HG03095 (cell line): ENCODE measurements around the gene BCOR.

Experiments used
- ATAC-seq: cut with Tn5 transposase; IDR thresholded peaks from one replicate; pipeline ENCODE4 v1.9.1; 2021; ENCODE audit warnings: moderate library complexity; ENCODE audit not compliant: unreplicated experiment

The BCOR gene

GRCh38 chrX:40099055-40099958, 1.5 kb upstream of the BCOR start:
- peak; percentile 38 for ATAC-seq

- ATAC-seq, result no peak
Observed at GRCh38 chrX:40098264-40099054, 701 bp upstream of the BCOR start.

DNA sequence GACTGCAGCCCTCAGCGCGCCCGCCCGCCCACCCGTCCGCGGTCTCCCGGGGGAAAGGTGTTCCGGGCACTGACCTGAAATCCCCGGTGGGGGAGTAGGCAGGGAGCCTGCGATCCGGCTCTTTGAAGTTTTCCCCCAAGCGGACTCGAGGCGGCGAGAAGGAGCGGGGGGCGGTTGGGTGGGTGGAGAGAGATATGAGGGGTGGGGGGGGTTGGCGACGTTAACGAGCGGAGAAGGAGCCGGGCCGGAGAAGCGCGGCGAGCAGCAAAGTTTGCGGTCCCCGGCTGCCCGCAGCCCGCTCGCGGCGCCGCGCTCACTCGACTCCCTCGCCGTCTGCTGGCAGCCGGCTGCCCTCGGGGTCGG, 636 bp downstream of the BCOR start:
- ATAC-seq, result no peak

DNA sequence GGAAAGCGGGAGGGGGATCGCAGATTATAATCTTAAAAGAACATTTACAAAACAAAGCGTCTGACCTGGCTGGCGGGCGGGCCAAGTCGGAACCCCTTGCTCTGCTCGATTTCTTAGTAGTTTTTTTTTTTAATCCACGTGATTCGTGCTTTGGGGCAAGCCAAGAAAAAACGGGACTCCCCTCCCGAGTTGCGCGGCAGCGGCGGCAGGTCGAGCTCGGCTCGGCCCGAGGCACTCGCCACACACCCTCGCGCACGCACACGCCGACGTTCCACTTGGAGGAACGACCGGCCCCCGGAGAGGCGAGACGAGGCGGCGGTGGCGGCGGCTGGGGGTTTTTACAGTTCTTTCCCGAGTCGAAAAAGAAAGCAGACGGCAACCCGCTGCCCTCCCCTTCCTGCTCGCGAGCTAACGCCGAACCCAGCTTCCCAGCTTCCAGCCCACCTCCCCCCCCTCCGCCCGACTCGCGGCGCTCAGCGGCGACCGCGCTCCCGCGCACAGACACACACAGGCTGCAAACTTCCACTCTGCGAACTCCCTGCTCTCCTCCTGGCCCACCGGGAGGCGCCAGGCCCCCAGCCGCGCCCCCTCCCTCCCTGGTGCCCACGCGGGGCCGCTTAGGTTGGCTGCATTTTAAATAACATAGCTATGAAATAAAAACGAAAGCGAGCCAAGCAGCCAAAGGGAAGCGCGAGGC, 1.2 kb downstream of the BCOR start:
- ATAC-seq, result no peak

DNA sequence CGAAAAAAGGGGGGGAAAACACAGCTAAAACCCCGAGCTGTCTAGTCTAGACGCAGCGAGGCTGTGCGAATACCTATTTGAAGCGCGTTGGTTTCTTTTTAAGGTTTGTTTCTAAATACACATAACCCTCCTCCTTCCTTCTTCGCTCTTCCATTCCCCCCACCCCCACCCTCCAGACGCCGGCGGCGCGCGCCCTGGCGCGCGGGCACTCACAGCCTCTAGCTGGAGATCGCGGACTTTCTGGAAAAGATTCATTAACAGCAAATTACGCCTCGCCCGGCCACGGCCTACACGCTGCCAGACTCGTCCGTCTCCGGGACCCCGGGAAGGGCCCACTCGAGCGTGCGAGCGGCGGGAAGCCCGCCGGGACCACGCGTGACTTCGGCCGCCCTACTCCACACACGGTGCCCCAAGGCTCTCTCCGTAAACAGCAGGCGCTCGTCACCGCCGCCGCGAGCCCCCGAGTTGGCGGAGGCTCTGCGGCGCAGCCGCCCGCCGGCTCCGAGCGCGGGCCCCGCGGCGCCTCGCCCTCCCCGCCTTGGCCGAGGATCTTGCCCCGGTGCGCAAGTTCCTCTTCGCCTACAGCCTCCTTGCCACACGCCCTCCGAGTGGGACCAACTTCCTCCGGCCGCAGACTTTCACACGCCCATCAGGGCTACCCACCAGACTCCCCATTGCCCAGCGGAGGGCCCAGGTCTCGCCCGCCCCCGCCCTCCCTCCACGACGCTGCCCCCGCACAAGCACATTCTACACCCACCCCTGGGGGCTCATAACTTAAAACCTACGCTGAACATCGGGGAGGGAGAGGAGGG, 2.0 kb downstream of the BCOR start:
- no peak for ATAC-seq

GRCh38 chrX:40094900-40095582, 2.7 kb downstream of the BCOR start:
- no peak for ATAC-seq

DNA sequence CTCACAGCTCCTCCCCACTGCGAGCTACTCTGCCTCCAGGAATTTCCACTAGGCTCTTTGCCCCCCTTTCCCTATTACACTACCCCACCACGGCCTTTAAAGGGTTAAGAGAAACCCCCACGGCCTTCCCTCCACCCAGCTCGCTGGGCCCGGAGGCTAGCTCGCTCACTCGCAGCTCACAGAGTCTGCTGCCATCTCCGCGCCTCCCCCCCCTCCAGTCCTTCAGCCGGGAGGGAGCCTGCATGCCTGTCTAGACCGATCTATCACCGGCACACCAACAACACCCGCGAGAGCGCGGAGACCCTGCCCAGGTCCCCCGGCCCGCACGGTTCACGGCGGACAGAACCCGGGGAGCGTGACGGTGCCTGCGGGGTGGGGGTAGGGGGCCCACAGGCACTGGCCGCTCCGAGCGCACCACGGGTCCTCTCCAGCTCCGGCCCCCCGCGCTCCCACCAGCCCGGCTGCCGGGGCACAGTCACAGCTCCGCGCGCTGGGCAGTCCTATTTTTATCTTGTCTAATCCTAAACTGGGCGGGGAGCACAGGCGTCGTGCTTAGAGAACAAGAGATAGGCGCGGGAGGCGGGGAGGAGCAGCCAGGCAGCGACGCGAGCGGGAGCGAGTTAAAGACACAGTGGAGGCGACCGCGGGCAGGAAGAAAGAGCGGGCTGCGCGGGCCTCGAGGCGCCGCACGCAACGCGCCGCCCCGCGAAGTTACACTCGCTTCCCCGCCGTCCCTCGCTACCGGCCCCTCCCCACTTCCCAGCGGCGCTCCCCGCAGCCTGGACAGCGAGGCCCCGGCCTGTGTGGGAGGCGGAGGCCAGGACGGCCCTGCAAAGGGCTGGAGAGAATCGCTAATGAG, 3.5 kb downstream of the BCOR start:
- no peak for ATAC-seq

- ATAC-seq, result no peak
Observed at GRCh38 chrX:40093586-40093985, 4.2 kb downstream of the BCOR start.

- ATAC-seq, result no peak
Observed at GRCh38 chrX:40092808-40093435, 4.8 kb downstream of the BCOR start.

- ATAC-seq, result no peak
Observed at GRCh38 chrX:40091691-40092421, 5.9 kb downstream of the BCOR start.

DNA sequence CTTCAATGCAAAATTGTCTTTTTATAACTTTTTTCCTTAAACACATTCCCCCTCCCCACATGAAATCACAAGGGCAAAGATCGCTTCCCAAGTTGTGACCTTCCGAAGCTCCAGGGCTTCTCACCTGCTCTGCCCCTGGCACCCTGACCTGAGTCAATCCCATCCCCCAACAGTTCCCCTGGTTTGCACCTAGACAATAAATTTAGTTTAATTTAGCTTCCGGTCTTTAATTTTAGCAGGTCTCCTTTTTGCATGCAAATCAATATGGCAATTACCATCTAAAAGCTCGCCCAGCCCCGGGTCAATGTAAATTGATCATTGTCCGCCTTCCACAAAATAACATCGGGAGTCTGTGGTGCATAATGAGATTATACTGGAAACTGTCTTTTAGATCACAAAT, 6.8 kb downstream of the BCOR start:
- ATAC-seq, result no peak

GRCh38 chrX:40090050-40090804, 7.5 kb downstream of the BCOR start:
- no peak for ATAC-seq

DNA sequence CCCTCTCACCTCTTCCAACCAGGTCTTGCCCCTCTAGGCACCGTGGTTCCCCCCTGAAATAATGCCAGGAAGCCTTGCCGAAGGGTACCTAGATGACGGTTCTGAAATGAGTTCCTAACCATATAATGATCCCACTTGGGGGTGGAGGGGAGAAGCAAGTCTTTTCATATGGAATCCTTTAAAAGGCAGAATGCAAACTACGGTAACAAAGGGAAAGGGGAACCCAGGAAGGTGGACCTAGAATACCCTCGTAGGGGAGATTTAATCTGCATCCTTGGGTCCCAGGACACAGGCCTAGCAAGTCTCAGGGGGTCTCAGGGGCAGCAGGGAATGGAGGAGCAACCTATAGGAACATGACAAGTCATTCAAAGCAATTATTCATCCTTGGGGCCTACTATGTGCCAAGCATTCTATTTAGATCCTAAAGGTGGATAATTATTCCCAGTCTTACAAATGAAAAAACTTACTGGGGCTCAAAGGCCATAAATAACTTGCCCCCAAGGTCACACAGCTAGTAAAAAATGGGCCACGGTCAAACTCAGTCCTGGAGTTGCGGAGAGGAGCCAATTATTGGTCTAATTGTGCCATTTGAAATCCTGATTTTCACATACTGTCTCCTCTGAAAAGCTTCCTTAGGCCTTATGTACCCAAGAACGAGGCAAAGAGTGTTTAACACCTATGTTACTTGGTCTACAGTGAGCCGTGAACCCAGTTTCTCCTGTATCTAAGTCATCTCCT, 8.8 kb downstream of the BCOR start:
- no peak for ATAC-seq

- ATAC-seq, result no peak
Observed at GRCh38 chrX:40088299-40088625, 9.5 kb downstream of the BCOR start.

GRCh38 chrX:40087425-40088298, 10.1 kb downstream of the BCOR start:
- no peak for ATAC-seq
